RWPE1 (cell line): Measurements from ENCODE around the gene CDKAL1.

Source experiments
- CTCF ChIA-PET: fragments of 350-600 bp; sonication (Branson Sonifier 250); formaldehyde crosslinking; extraction: SDS; loops from one replicate; lab custom pipeline; 2021; lab: Yijun Ruan, JAX
- POLR2A ChIA-PET: fragments of 400-600 bp; formaldehyde crosslinking; extraction: SDS; loops from one replicate; lab custom pipeline; 2020; ENCODE audit warnings: antibody characterized with exemption; ENCODE audit not compliant: low non-redundant PET; lab: Yijun Ruan, JAX
- DNase-seq: peaks from one replicate; pipeline ENCODE4 v3.0.0; 2012; ENCODE audit warnings: low spot score
- H3K27ac ChIP-seq: fragments of 450-650 bp; 2 replicates; pipeline ENCODE4 v1.5.1; 2017
- CTCF ChIP-seq: fragments of 450-650 bp; conservative IDR thresholded peaks from 2 replicates; pipeline ENCODE4 v1.5.1; 2017; ENCODE audit warnings: low read depth, mild to moderate bottlenecking

Gene CDKAL1

GRCh38 chr6:20801595-20801994 lies 267.3 kb downstream of the CDKAL1 start:
- ChIA-PET POLR2A (no interaction called here), CTCF (no interaction called here)
- no peak for DNase-seq
- H3K27ac ChIP-seq, result no peak overlapping the region
- TF ChIP-seq CTCF, result no peak

- no peak for DNase-seq
These were observed 268.3 kb downstream of the CDKAL1 start for GRCh38 chr6:20802596-20802995.

GRCh38 chr6:20805021-20805420 lies 270.8 kb downstream of the CDKAL1 start:
- no peak for TF ChIP-seq CTCF
- no peak overlapping the region for H3K27ac ChIP-seq
- CTCF ChIA-PET, result interaction anchor here (0.7 kb wide), 1 partner anchor 604 kb away, joined by 3 read pairs; no protein-coding TSS in a partner anchor

More at GRCh38 chr6:20802596-20802995, 268.3 kb downstream of the CDKAL1 start:
- no peak for TF ChIP-seq CTCF
- ChIA-PET CTCF (no interaction called here), POLR2A (no interaction called here)
- H3K27ac ChIP-seq, result no peak overlapping the region

GRCh38 chr6:20806669-20807068 lies 272.4 kb downstream of the CDKAL1 start:
- no peak overlapping the region for H3K27ac ChIP-seq
- ChIA-PET CTCF (no interaction called here), POLR2A (no interaction called here)
- TF ChIP-seq CTCF, result no peak
- no peak for DNase-seq

More at GRCh38 chr6:20805021-20805420, 270.8 kb downstream of the CDKAL1 start:
- no peak for DNase-seq
- POLR2A ChIA-PET, result no interaction called here

- ChIA-PET POLR2A (no interaction called here), CTCF (interaction anchor here (0.6 to 0.7 kb wide), 3 partner anchors 48 to 712 kb away, joined by 3 read pairs; no protein-coding TSS in a partner anchor)
- no peak for TF ChIP-seq CTCF
- H3K27ac ChIP-seq, result no peak overlapping the region
- DNase-seq, result no peak
These were observed 274.2 kb downstream of the CDKAL1 start for GRCh38 chr6:20808439-20808838.

GRCh38 chr6:20808924-20809323 lies 274.7 kb downstream of the CDKAL1 start:
- POLR2A ChIA-PET, result no interaction called here

More at GRCh38 chr6:20808924-20809323, 274.7 kb downstream of the CDKAL1 start:
- TF ChIP-seq CTCF, result no peak
- no peak overlapping the region for H3K27ac ChIP-seq
- CTCF ChIA-PET, result interaction anchor here (0.6 kb wide), 1 partner anchor 711 kb away, joined by 3 read pairs; no protein-coding TSS in a partner anchor
- no peak for DNase-seq
